Testis (tissue), 3 donors: Measurements from ENCODE around the gene SOX18. TPM values are rescaled to one million over a fixed set of nuclear protein-coding genes. Genes with fewer than 3 reads are reported as not detected.

ENCODE experiments used
- DNase-seq: peaks from one replicate; pipeline ENCODE4 v3.0.0-alpha.2; 2019
- H3K27ac ChIP-seq, 2 donors: fragments of 200-600 bp; sonication (generic); one replicate each; pipeline ENCODE4 v1.5.1; 2019
- H3K27me3 ChIP-seq: fragments of 200-600 bp; sonication (generic); one replicate; pipeline ENCODE4 v1.5.1; 2019
- H3K36me3 ChIP-seq: fragments of 200-600 bp; sonication (generic); one replicate; pipeline ENCODE4 v1.5.1; 2017; ENCODE audit warnings: low read depth; ENCODE audit errors: missing control alignments
- H3K4me1 ChIP-seq: fragments of 200-600 bp; sonication (generic); one replicate; pipeline ENCODE4 v1.5.1; 2019
- H3K4me3 ChIP-seq, 2 donors: fragments of 200-600 bp; sonication (generic); one replicate each; pipeline ENCODE4 v1.5.1; 2017 to 2019
- H3K9me3 ChIP-seq: fragments of 200-600 bp; sonication (generic); one replicate; pipeline ENCODE4 v1.5.1; 2017
- CTCF ChIP-seq, 3 experiments: fragments of 450-650 bp in 2 of 3; fragments of 200-600 bp in 1 of 3; sonication (generic) in 1 of 3; IDR thresholded peaks; one replicate each; pipeline ENCODE4 v1.5.1; 2016 to 2019; ENCODE audit warnings: antibody characterized with exemption in 3 of 3, mild to moderate bottlenecking in 2 of 3, moderate library complexity in 1 of 3
- POLR2A ChIP-seq: fragments of 450-650 bp; IDR thresholded peaks from one replicate; pipeline ENCODE4 v1.6.1; 2017; ENCODE audit warnings: antibody characterized with exemption, mild to moderate bottlenecking, moderate library complexity
- WGBS, 2 donors: methylation state at CpG; one replicate each; pipeline ENCODE4 v1.1.5; 2018; 5-methylcytosine and 5-hydroxymethylcytosine counted together
- intact Hi-C: fragments of 100-400 bp; cut with DNase I; formaldehyde crosslinking; loops from one replicate; pipeline ENCODE4 v1.15.1; 2023; ENCODE audit warnings: low total_unique reads
- polyA plus RNA-seq: library from polyadenylated mRNA; stranded (reverse); fragments of 350-450 nt; fragmentation: Illumina TruSeq; extraction: RNeasy Lipid Tissue Mini Kit (QIAGEN cat#74804); gene quantifications from one replicate; pipeline ENCODE4 v1.2.3, GENCODE V29; 2014; ENCODE audit warnings: low read depth, low replicate concordance; ENCODE audit not compliant: insufficient read depth
- total RNA-seq, 2 donors: library from RNA; depleted of rRNA; stranded (reverse); fragments of >200 nt; gene quantifications; one replicate each; pipeline ENCODE4 v1.2.3, GENCODE V29; 2016

The SOX18 gene
- total and polyA plus RNA-seq, 3 donors from 2014 or later: 6.1 to 17.1 (median 7.9) TPM

GRCh38 chr20:64029293-64030117 lies 19.9 kb downstream of the SOX18 start:
- DNase-seq: no peak
- Histone ChIP-seq H3K36me3 (peaks cover 4% of the 10 kb centered on the region), H3K27ac (no peak overlapping the region), H3K9me3 (no peaks in the 10 kb centered on the region), H3K4me1 (peaks cover 7% of the 10 kb centered on the region), H3K27me3 (no peaks in the 10 kb centered on the region), H3K4me3 (no peak overlapping the region)
- no peak for TF ChIP-seq POLR2A
- no peak for TF ChIP-seq CTCF (IDR thresholded peaks at IDR 0.05)
- WGBS, 2 donors: 92 to 94% methylated on average over 17 to 38 of the region's 38 CpGs
- intact Hi-C loops: no loop called here

- peaks cover 4% of the 10 kb centered on the region for H3K36me3 ChIP-seq
- H3K9me3 ChIP-seq: no peaks in the 10 kb centered on the region
- TF ChIP-seq CTCF (IDR thresholded peaks at IDR 0.05) (no peak), POLR2A (no peak)
- no peaks in the 10 kb centered on the region for H3K4me1 ChIP-seq
- intact Hi-C loops: no loop called here
- no peaks in the 10 kb centered on the region for H3K27me3 ChIP-seq
- no peak for DNase-seq
- no peak overlapping the region for H3K4me3 ChIP-seq
- WGBS, 2 donors: 88 to 91% methylated on average over 22 to 24 of the region's 24 CpGs
- H3K27ac ChIP-seq: no peak overlapping the region
Observed at GRCh38 chr20:64027981-64028685, 21.3 kb downstream of the SOX18 start.

GRCh38 chr20:64025826-64026412 lies 23.5 kb downstream of the SOX18 start:
- Histone ChIP-seq H3K27ac (no peak overlapping the region), H3K36me3 (peaks cover 4% of the 10 kb centered on the region), H3K27me3 (no peaks in the 10 kb centered on the region), H3K4me3 (no peak overlapping the region), H3K9me3 (no peaks in the 10 kb centered on the region), H3K4me1 (no peaks in the 10 kb centered on the region)
- no peak for DNase-seq
- TF ChIP-seq CTCF (IDR thresholded peaks at IDR 0.05): no peak
- no peak for TF ChIP-seq POLR2A
- intact Hi-C loops: no loop called here
- 93 to 94% methylated on average over 18 to 29 of the region's 29 CpGs for WGBS, 2 donors

DNA sequence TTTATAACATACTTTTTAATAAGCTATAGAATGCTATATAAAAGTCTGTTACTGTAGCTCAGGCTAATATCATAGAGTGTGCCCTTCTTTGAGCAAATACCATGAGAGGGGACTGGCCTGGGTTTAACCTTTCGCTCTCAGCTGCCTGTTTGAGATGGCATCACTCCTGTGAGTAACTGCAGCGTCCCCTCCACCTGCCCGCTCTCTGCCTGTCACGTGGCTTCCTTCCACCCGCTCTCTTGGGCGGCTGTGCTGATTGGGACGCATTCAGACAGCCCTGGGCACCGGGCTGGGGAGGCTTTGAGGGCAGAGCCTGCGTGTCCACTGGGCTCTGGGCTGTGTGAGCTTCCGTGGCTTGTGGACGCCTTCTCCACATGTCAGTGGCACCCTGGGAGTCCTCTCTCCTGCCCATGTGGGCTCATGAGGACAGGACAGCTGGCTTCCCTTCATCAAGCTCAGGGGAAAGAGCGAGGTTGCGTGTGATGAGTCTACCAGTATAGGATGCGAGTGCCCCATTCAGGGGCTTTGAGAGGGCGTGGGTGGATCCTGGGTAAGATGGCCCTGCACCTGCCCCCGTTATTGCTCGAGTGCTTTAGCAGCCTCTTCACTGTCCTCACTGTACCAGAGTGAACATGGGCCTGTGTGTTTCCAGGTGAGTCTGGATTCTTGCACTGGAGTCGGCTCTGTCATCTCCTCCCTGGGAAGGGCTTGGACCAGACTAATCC lies 24.2 kb downstream of the SOX18 start:
- H3K36me3 ChIP-seq: peaks cover 4% of the 10 kb centered on the region
- intact Hi-C loops: no loop called here
- H3K4me3 ChIP-seq: no peak overlapping the region
- WGBS, 2 donors: 92 to 97% methylated on average over 15 to 18 of the region's 18 CpGs
- TF ChIP-seq CTCF (IDR thresholded peaks at IDR 0.05): no peak
- TF ChIP-seq POLR2A: no peak
- H3K9me3 ChIP-seq: no peaks in the 10 kb centered on the region
- H3K4me1 ChIP-seq: no peaks in the 10 kb centered on the region
- DNase-seq: no peak
- H3K27me3 ChIP-seq: no peaks in the 10 kb centered on the region
- no peak overlapping the region for H3K27ac ChIP-seq
